Iris pigment epithelial cell (primary cell): Measurements from ENCODE around the gene TEPSIN.

Source experiments
- DNase-seq: peaks from one replicate; pipeline ENCODE4 v3.0.0-alpha.2; 2011; ENCODE audit warnings: low read depth

TEPSIN gene

GRCh38 chr17:81221371-81221841 is 17.4 kb downstream of the TEPSIN start:
- DNase-seq: no peak

GRCh38 chr17:81219476-81220180 is 19.2 kb downstream of the TEPSIN start:
- no peak for DNase-seq

- no peak for DNase-seq
Measured at GRCh38 chr17:81218991-81219390, 19.9 kb downstream of the TEPSIN start.

- DNase-seq: no peak
Measured at GRCh38 chr17:81218459-81218858, 20.4 kb downstream of the TEPSIN start.

- DNase-seq: no peak
Measured at GRCh38 chr17:81217491-81217890, 21.4 kb downstream of the TEPSIN start.

GRCh38 chr17:81213978-81214377 is 24.9 kb downstream of the TEPSIN start:
- no peak for DNase-seq

GRCh38 chr17:81212365-81212764 is 26.5 kb downstream of the TEPSIN start:
- DNase-seq: no peak

GRCh38 chr17:81210868-81211267 is 28.0 kb downstream of the TEPSIN start:
- peak; percentile 8 for DNase-seq

GRCh38 chr17:81210466-81210865 is 28.4 kb downstream of the TEPSIN start:
- no peak for DNase-seq

GRCh38 chr17:81209141-81209540 is 29.7 kb downstream of the TEPSIN start:
- no peak for DNase-seq

- DNase-seq: no peak
Measured at GRCh38 chr17:81208651-81209050, 30.2 kb downstream of the TEPSIN start.

- no peak for DNase-seq
Measured at GRCh38 chr17:81207610-81208581, 31.0 kb downstream of the TEPSIN start.

- no peak for DNase-seq
Measured at GRCh38 chr17:81206657-81207056, 32.2 kb downstream of the TEPSIN start.

GRCh38 chr17:81206166-81206565 is 32.7 kb downstream of the TEPSIN start:
- DNase-seq: no peak

GRCh38 chr17:81204578-81204977 is 34.3 kb downstream of the TEPSIN start:
- DNase-seq: no peak

- no peak for DNase-seq
Measured at GRCh38 chr17:81203136-81203535, 35.7 kb downstream of the TEPSIN start.

GRCh38 chr17:81202318-81202717 is 36.5 kb downstream of the TEPSIN start:
- no peak for DNase-seq

GRCh38 chr17:81200695-81201580 is 37.9 kb downstream of the TEPSIN start:
- peak; percentile 77 for DNase-seq

GRCh38 chr17:81200201-81200600 is 38.7 kb downstream of the TEPSIN start:
- no peak for DNase-seq

GRCh38 chr17:81199482-81199830 is 39.4 kb downstream of the TEPSIN start:
- no peak for DNase-seq

GRCh38 chr17:81198826-81199481 is 39.9 kb downstream of the TEPSIN start:
- DNase-seq: no peak
